Hematopoietic multipotent progenitor cell treated with erythropoietin and hydrocortisone succinate and interleukin-3 and kit ligand, for 4 days (in vitro differentiated cells): ENCODE data around the gene KAT2A.

Source experiments
- DNase-seq: peaks from one replicate; pipeline ENCODE4 v3.0.0-alpha.2; 2015

Gene KAT2A

GRCh38 chr17:42112552-42113176 is 8.5 kb downstream of the KAT2A start, which contains the start of gene DHX58:
TSS of gene DHX58 (minus strand) at chr17:42112714. CDS start at chr17:42111892, 822 bp downstream.
- DNase-seq: peak; percentile 95

- DNase-seq: peak; percentile 55
These were observed 9.2 kb downstream of the KAT2A start for GRCh38 chr17:42111871-42112551.

- DNase-seq: no peak
These were observed 9.9 kb downstream of the KAT2A start for GRCh38 chr17:42111265-42111636.

GRCh38 chr17:42110301-42111264 is 10.6 kb downstream of the KAT2A start:
- no peak for DNase-seq

GRCh38 chr17:42109086-42109485 is 12.1 kb downstream of the KAT2A start:
- no peak for DNase-seq

- DNase-seq: peak; percentile 96
These were observed 13.3 kb downstream of the KAT2A start for GRCh38 chr17:42107597-42108576.

- DNase-seq: no peak
These were observed 14.0 kb downstream of the KAT2A start for GRCh38 chr17:42107124-42107523.

- DNase-seq: no peak
These were observed 15.2 kb downstream of the KAT2A start for GRCh38 chr17:42106009-42106408.

- no peak for DNase-seq
These were observed 16.9 kb downstream of the KAT2A start for GRCh38 chr17:42104264-42104663.

- DNase-seq: no peak
These were observed 17.8 kb downstream of the KAT2A start for GRCh38 chr17:42103221-42103954.

- DNase-seq: peak; percentile 87
These were observed 19.5 kb downstream of the KAT2A start for GRCh38 chr17:42101513-42102292.

GRCh38 chr17:42098730-42099399 is 22.3 kb downstream of the KAT2A start:
- DNase-seq: no peak

GRCh38 chr17:42097691-42098631 is 23.2 kb downstream of the KAT2A start, which contains the start of gene ZNF385C:
TSS of gene ZNF385C (minus strand) at chr17:42098473. CDS start at chr17:42063056, 35,417 bp downstream.
- DNase-seq: no peak

- no peak for DNase-seq
These were observed 24.6 kb downstream of the KAT2A start for GRCh38 chr17:42096360-42097111.

- no peak for DNase-seq
These were observed 26.6 kb downstream of the KAT2A start for GRCh38 chr17:42094375-42095069.

GRCh38 chr17:42092939-42093338 is 28.2 kb downstream of the KAT2A start:
- DNase-seq: no peak
